HG02759 (cell line): ENCODE data around the gene ADGRG6.
"Not testable (repeated sequence)": the region's sequence is repeated elsewhere in the genome, so short reads cannot be mapped to it uniquely, and the experiment has no call there.

Source experiments
- ATAC-seq: cut with Tn5 transposase; IDR thresholded peaks from one replicate; pipeline ENCODE4 v1.9.1; 2021; ENCODE audit warnings: mild to moderate bottlenecking, moderate library complexity; ENCODE audit not compliant: unreplicated experiment

Gene ADGRG6

GRCh38 chr6:142404751-142405150, 102.9 kb downstream of the ADGRG6 start:
- no peak for ATAC-seq

GRCh38 chr6:142406131-142406530, 104.3 kb downstream of the ADGRG6 start:
- ATAC-seq = no peak

GRCh38 chr6:142407685-142408273, 106.0 kb downstream of the ADGRG6 start:
- ATAC-seq = no peak

GRCh38 chr6:142408409-142408808, 106.6 kb downstream of the ADGRG6 start:
- ATAC-seq = no peak

- ATAC-seq = no peak
These were observed 108.0 kb downstream of the ADGRG6 start for GRCh38 chr6:142409794-142410193.

GRCh38 chr6:142411145-142411544, 109.3 kb downstream of the ADGRG6 start:
- no peak for ATAC-seq

GRCh38 chr6:142412241-142412640, 110.4 kb downstream of the ADGRG6 start:
- no peak for ATAC-seq

- ATAC-seq = no peak
These were observed 110.9 kb downstream of the ADGRG6 start for GRCh38 chr6:142412658-142413057.

- ATAC-seq = no peak
These were observed 111.3 kb downstream of the ADGRG6 start for GRCh38 chr6:142413111-142413510.

- ATAC-seq = no peak
These were observed 112.8 kb downstream of the ADGRG6 start for GRCh38 chr6:142414462-142415250.

GRCh38 chr6:142416179-142416578, 114.4 kb downstream of the ADGRG6 start:
- no peak for ATAC-seq

- no peak for ATAC-seq
These were observed 114.9 kb downstream of the ADGRG6 start for GRCh38 chr6:142416686-142417085.

- ATAC-seq = no peak
These were observed 115.5 kb downstream of the ADGRG6 start for GRCh38 chr6:142417331-142417750.

- no peak for ATAC-seq
These were observed 117.3 kb downstream of the ADGRG6 start for GRCh38 chr6:142419071-142419470.

- no peak for ATAC-seq
These were observed 119.0 kb downstream of the ADGRG6 start for GRCh38 chr6:142420802-142421201.

GRCh38 chr6:142421285-142422117, 119.7 kb downstream of the ADGRG6 start:
- ATAC-seq = no peak

- ATAC-seq = not testable (repeated sequence)
These were observed 124.8 kb downstream of the ADGRG6 start for GRCh38 chr6:142426444-142427132.

GRCh38 chr6:142428468-142428867, 126.7 kb downstream of the ADGRG6 start:
- not testable (repeated sequence) for ATAC-seq

- ATAC-seq = no peak
These were observed 127.4 kb downstream of the ADGRG6 start for GRCh38 chr6:142429195-142429594.

- no peak for ATAC-seq
These were observed 131.6 kb downstream of the ADGRG6 start for GRCh38 chr6:142433419-142433818.

GRCh38 chr6:142438898-142439297, 137.1 kb downstream of the ADGRG6 start:
- ATAC-seq = no peak
